Small intestine (tissue), 7 donors: ENCODE measurements around the gene MTMR12. TPM values are rescaled to one million over a fixed set of nuclear protein-coding genes. Genes with fewer than 3 reads are reported as not detected.
A peak's percentile ranks its signal among the peaks of the same experiment; 100 is the strongest.

Experiments
- DNase-seq, 2 donors: peaks; one replicate each; pipeline versions ENCODE4 v3.0.0 to v3.0.0-alpha.2; 2013
- FAIRE-seq: peaks from 2 replicates; lab custom pipeline; 2012; peaks lifted over from hg19 to GRCh38; lab: Jason Lieb, UNC
- H3K27ac ChIP-seq, 3 donors: one replicate each; pipeline ENCODE4 v1.5.1; 2013; ENCODE audit warnings: low read length in 2 of 3, mild to moderate bottlenecking in 2 of 3, control low read depth in 1 of 3, inconsistent platforms in 1 of 3, low read depth in 1 of 3, moderate library complexity in 1 of 3
- H3K27me3 ChIP-seq, 3 donors: one replicate each; pipeline ENCODE4 v1.6.1; 2013; ENCODE audit warnings: low read length in 3 of 3, inconsistent platforms in 1 of 3; ENCODE audit not compliant: control insufficient read depth in 3 of 3, insufficient read depth in 3 of 3
- H3K36me3 ChIP-seq, 3 donors: one replicate each; pipeline ENCODE4 v1.6.1; 2013; ENCODE audit warnings: low read length in 3 of 3, inconsistent platforms in 1 of 3, low read depth in 1 of 3, mild to moderate bottlenecking in 1 of 3, moderate library complexity in 1 of 3; ENCODE audit not compliant: control insufficient read depth in 3 of 3, insufficient read depth in 2 of 3
- H3K4me1 ChIP-seq, 3 donors: one replicate each; pipeline ENCODE4 v1.6.1; 2013; ENCODE audit warnings: low read length in 2 of 3, inconsistent platforms in 1 of 3, low read depth in 1 of 3, mild to moderate bottlenecking in 1 of 3, moderate library complexity in 1 of 3; ENCODE audit not compliant: control insufficient read depth in 3 of 3, insufficient read depth in 2 of 3
- H3K4me3 ChIP-seq, 3 donors: one replicate each; pipeline ENCODE4 v1.5.1; 2013; ENCODE audit warnings: low read length in 3 of 3, control low read depth in 1 of 3, inconsistent platforms in 1 of 3, low read depth in 1 of 3, mild to moderate bottlenecking in 1 of 3, moderate library complexity in 1 of 3
- H3K9me3 ChIP-seq, 2 donors: one replicate each; pipeline ENCODE4 v1.6.1; 2013; ENCODE audit warnings: low read depth in 1 of 2, low read length in 1 of 2; ENCODE audit not compliant: control insufficient read depth in 2 of 2, insufficient read depth in 1 of 2
- WGBS, 3 donors: extraction: QIAGEN DNeasy Blood & Tissue Kit; methylation state at CpG; one replicate each; pipeline ENCODE4 v1.1.7; 2013; 5-methylcytosine and 5-hydroxymethylcytosine counted together
- polyA plus RNA-seq, 4 donors: library from polyadenylated mRNA; stranded (reverse) in 3 of 4; unstranded in 1 of 4; fragments of 200-250 nt in 3 of 4; fragments of 120-200 nt in 1 of 4; gene quantifications; one replicate each; pipeline versions ENCODE4 v1.2.1 to v1.2.3, GENCODE V29; 2013
- donor health status: healthy with polysubstance abuse.
- donor health status: control.
- donor health status: control.
- donor health status: Bipolar disorder and iron deficiency.
- donor health status: healthy.

The MTMR12 gene
- polyA plus RNA-seq, 4 donors, result 5.9 to 19.2 (median 9.6) TPM

DNA sequence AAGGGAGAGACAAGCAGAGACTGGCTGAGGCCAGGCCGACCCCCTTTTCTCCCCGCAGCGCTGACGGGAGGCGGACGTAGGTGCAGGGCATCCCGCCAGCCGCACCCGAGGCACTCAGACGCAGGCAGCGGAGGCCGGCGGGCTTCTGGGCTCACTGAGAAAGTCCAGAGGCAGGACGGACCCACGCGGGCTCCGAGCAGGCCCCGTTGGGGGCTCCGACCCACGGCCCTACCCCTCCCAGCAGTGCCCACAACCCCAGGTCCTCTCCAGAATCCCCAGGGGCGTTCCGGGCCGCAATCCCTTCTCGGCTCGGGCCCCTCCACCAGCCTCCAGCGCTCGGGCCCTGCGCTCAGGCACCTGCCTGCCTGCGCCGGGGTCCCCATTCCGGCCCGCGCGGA, 543 bp downstream of the MTMR12 start:
- H3K9me3 ChIP-seq, result no peaks in the 10 kb centered on the region
- FAIRE-seq (no peak), DNase-seq (peak; percentile 69 to 87)
- H3K27ac ChIP-seq, result peak overlapping the region; percentile 92 to 99 (median 97)
- peaks cover 5 to 19% (median 14%) of the 10 kb centered on the region in 3 donors for H3K4me1 ChIP-seq
- H3K36me3 ChIP-seq, result peaks cover 0 to 3% (median 0%) of the 10 kb centered on the region in 3 donors
- H3K27me3 ChIP-seq, result no peaks in the 10 kb centered on the region
- 0 to 1% (median 0%) methylated on average over 14 to 34 of the region's 34 CpGs for WGBS, 3 donors
- H3K4me3 ChIP-seq, result peak overlapping the region; percentile 87 to 97 (median 93)

DNA sequence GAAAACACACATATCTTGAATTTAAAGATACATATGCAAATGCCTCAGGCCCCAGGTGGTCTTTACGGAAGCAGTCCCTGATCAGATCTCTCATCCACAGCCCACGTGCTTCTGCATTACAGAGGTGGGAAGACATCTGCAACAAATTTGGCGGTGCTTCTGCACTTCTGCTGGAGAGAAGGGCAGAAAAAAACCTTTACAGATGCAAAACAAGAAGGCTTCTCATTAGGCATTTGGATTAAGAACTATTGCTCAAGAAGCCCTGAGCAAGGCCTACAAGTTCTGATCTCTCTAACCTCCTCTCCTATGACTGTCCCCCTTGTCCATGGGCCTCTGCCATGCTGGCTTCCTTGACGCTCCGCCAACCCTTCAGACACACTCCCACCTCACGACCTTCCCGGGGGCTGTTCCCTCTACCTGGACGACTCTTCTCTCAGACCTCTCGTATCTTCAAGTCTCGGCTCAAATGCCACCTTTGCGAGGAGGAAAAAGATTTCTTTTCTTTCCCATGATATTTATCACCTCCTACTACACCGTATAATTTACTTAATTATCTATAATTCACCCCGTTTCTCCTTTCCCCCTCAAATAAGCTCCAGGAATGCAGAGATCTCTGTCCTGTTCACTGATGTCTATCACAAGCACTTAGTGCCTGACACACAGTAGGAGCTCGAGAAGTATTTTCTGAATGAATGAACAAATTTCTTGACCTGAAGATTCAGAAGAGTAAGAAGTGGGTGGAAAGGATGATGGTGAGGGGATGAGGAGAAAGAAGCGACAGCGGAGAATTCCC, 1.1 kb downstream of the MTMR12 start:
- Histone ChIP-seq H3K36me3 (peaks cover 0 to 3% (median 0%) of the 10 kb centered on the region in 3 donors), H3K27me3 (no peaks in the 10 kb centered on the region), H3K4me3 (peak overlapping the region; percentile 87 to 97 (median 93)), H3K27ac (peak overlapping the region in 2 of 3 donors; percentile 97 to 99), H3K4me1 (peaks cover 5 to 24% (median 14%) of the 10 kb centered on the region in 3 donors), H3K9me3 (no peaks in the 10 kb centered on the region)
- 29 to 34% (median 33%) methylated on average over 16 of the region's 16 CpGs for WGBS, 3 donors
- FAIRE-seq (no peak), DNase-seq (peak in 1 of 2 donors; percentile 36)

DNA sequence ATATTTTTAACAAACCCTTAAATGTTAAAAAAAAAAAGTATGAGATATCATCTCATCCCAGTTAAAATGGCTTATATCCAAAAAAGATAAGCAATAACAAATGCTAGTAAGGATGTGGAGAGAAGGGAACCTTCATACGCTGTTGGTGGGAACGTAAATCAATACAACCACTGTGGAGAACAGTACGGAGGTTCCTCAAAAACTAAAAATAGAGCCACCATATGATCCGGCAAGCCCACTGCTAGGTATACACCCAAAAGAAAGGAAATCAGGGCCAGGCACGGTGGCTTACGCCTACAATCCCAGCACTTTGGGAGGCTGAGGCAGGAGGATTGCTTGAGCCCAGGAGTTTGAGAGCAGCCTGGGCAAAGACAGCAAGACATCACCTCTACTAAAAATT, 3.0 kb downstream of the MTMR12 start:
- peaks cover 7 to 27% (median 14%) of the 10 kb centered on the region in 3 donors for H3K4me1 ChIP-seq
- FAIRE-seq (no peak), DNase-seq (no peak)
- H3K9me3 ChIP-seq, result no peaks in the 10 kb centered on the region
- H3K27me3 ChIP-seq, result no peaks in the 10 kb centered on the region
- WGBS, 3 donors, result 75 to 91% (median 91%) methylated on average over 6 of the region's 6 CpGs
- H3K36me3 ChIP-seq, result peaks cover 0 to 3% (median 0%) of the 10 kb centered on the region in 3 donors
- no peak overlapping the region for H3K27ac ChIP-seq
- H3K4me3 ChIP-seq, result no peak overlapping the region

DNA sequence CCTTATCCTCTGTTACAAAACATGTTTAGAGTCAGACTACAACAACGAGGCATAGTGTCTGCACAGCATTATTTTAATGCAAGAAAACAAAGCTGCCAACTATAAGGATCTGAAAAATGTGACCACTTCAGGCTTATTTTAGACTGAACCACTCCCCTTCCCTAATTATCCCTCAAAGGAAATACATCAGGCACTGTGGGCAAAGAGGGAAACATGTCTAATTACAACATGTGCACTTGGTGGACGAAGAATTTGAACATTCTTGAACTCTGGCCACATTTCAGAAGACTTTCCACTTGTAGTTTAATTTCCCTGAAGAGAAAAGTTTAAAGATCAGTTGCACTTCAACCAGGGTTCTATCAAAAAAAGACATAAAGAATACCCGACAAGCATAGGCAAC, 3.8 kb downstream of the MTMR12 start:
- peak overlapping the region in 1 of 3 donors; percentile 40 for H3K27ac ChIP-seq
- no peak for FAIRE-seq

DNA sequence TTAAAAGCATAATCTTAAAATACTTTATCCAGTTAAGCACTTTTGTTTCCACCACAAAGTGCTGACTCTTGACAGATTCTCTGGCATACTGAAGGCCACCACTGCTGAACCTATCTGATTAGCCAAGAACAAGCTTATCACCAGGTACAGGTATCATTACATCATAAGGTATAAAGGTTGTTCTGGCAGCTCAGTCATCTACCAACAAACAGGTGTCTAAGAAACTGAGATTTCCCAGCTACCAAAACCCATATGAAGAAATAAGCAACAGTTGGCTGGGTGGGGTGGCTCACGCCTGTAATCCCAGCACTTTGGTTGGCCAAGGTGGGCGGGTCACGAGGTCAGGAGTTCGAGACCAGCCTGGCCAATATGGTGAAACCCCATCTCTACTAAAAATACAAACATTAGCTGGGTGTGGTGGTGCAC, 5.0 kb downstream of the MTMR12 start:
- H3K4me3 ChIP-seq, result no peak overlapping the region
- peaks cover 0 to 6% (median 0%) of the 10 kb centered on the region in 3 donors for H3K36me3 ChIP-seq
- peak overlapping the region in 2 of 3 donors; percentile 40 to 69 for H3K27ac ChIP-seq
- peaks cover 10 to 32% (median 19%) of the 10 kb centered on the region in 3 donors for H3K4me1 ChIP-seq
- H3K9me3 ChIP-seq, result no peaks in the 10 kb centered on the region
- no peaks in the 10 kb centered on the region for H3K27me3 ChIP-seq
- WGBS, 3 donors, result 19 to 66% (median 45%) methylated on average over 4 of the region's 4 CpGs
- FAIRE-seq (no peak), DNase-seq (peak; percentile 80 to 94)

More for the DNA sequence above, 3.8 kb downstream of the MTMR12 start:
- Histone ChIP-seq H3K36me3 (peaks cover 0 to 6% (median 0%) of the 10 kb centered on the region in 3 donors), H3K4me1 (peaks cover 7 to 27% (median 14%) of the 10 kb centered on the region in 3 donors), H3K9me3 (no peaks in the 10 kb centered on the region), H3K4me3 (no peak overlapping the region), H3K27me3 (no peaks in the 10 kb centered on the region)
- 50 to 54% (median 53%) methylated on average over 3 of the region's 3 CpGs for WGBS, 3 donors
- DNase-seq, result no peak

DNA sequence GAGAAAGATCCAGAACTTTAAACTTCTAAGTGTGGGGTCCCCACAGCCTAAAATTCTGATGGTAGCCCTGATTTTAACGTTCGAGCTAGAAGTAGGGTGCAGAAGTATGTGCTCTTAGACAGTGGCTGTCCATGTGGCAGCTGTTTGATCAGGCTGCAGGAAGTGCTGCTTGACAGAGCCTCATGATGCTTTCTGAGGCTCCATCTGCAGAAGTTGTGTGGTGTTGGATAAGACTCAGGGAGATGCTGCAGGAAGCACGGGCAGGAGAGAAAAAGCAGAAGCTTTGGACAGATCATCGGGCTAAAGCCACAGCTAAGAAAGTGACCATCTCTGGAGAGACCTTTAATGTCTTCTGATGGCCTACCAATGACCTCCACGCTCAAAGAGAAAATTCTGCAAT, 8.1 kb downstream of the MTMR12 start:
- Histone ChIP-seq H3K4me1 (peaks cover 6 to 26% (median 13%) of the 10 kb centered on the region in 3 donors), H3K36me3 (peaks cover 0 to 6% (median 0%) of the 10 kb centered on the region in 3 donors), H3K27me3 (no peaks in the 10 kb centered on the region), H3K4me3 (no peak overlapping the region), H3K27ac (no peak overlapping the region), H3K9me3 (no peaks in the 10 kb centered on the region)
- 64 to 89% (median 71%) methylated on average over 5 of the region's 5 CpGs for WGBS, 3 donors
- DNase-seq (no peak), FAIRE-seq (no peak)

DNA sequence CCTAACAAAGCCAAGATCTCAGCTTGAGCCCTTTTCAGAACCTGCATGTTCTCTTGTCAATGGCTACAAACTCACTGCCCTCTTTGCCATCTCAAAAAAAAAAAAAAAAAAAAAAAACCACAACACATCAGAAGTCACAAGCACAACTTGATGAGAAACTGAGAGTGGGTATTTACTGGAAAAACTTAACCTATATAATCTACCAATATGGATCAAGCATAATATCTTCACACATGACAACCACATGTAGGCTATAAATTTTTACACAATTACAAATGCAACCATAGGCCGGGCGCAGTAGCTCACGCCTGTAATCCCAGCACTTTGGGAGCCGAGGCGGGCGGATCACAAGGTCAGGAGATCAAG, 9.0 kb downstream of the MTMR12 start:
- peak overlapping the region in 1 of 3 donors; percentile 64 for H3K27ac ChIP-seq

DNA sequence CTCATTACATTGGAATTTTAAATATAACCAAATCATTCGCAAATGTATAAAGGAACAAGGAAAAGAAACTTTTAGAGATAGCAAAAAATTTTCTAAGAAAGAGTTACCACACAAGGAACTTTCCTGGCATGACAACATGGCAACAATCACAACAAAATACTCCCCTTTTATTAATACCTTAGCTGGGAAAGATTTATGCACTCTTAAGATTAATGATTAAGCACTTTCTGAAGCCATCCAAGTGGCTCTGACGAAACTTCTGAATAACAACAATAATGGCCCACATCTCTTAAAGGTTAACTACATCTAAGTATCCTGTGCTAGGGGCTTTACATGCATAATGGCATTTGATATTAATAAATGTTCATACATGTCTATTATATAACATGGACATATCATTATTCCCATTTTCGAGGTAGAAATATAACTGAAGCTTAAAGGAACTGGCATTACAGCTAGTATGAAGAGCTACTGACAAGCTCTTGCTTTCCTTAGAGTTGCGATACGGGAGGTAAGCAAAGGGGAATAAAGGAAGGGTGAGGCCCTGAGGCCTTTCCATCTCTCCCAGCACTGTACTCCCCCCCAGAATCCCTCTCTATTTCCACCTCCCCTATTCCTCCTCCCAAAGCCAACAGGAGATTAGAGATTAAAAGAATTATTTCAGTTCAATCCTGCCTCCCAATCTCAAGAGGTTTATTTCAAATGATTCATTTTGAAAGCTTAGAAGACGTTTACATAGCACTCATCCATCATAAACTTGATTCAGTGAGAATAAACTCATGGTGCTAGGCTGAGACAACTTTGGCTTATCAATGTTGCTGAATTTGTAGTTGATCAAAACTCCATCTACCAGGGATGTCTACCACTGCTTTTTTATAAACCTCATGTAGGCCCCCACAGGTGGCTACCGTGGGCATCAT, 9.6 kb downstream of the MTMR12 start:
- 32 to 62% (median 46%) methylated on average over 7 of the region's 7 CpGs for WGBS, 3 donors
- Histone ChIP-seq H3K4me3 (no peak overlapping the region), H3K36me3 (peaks cover 0 to 10% (median 2%) of the 10 kb centered on the region in 3 donors), H3K4me1 (peaks cover 6 to 20% (median 7%) of the 10 kb centered on the region in 3 donors), H3K27ac (peak overlapping the region; percentile 32 to 64 (median 58)), H3K9me3 (no peaks in the 10 kb centered on the region), H3K27me3 (no peaks in the 10 kb centered on the region)
- DNase-seq (peak; percentile 50 to 69), FAIRE-seq (no peak)

More for the DNA sequence above, 9.0 kb downstream of the MTMR12 start:
- FAIRE-seq (no peak), DNase-seq (no peak)
- WGBS, 3 donors, result 92 to 97% (median 94%) methylated on average over 6 of the region's 6 CpGs
- no peak overlapping the region for H3K4me3 ChIP-seq
- peaks cover 0 to 9% (median 2%) of the 10 kb centered on the region in 3 donors for H3K36me3 ChIP-seq
- H3K4me1 ChIP-seq, result peaks cover 6 to 21% (median 9%) of the 10 kb centered on the region in 3 donors
- no peaks in the 10 kb centered on the region for H3K27me3 ChIP-seq
- no peaks in the 10 kb centered on the region for H3K9me3 ChIP-seq
